ENCODE results near the gene SLC9B2. TPM values are rescaled to one million over a fixed set of nuclear protein-coding genes. Genes with fewer than 3 reads are reported as not detected.

The SLC9B2 gene
- total RNA-seq, 1 experiment from 2014 or later: 7.3 TPM

GRCh38 chr4:103050736-103051436 is 25.7 kb downstream of the SLC9B2 start:
- no peaks in the 10 kb centered on the region for H3K79me1 ChIP-seq (ENCODE audit: insufficient read depth, low read depth, low read length, poor library complexity, severe bottlenecking)
- H4K5ac ChIP-seq (ENCODE audit: insufficient read length, low read depth, low read length): no peak overlapping the region
- no peaks in the 10 kb centered on the region for H3K9me3 ChIP-seq (ENCODE audit: control insufficient read depth, low read depth, low read length)
- H3K79me2 ChIP-seq (ENCODE audit: insufficient read depth, low read length): no peaks in the 10 kb centered on the region
- H3K27me3 Mint-ChIP-seq (ENCODE audit: low read depth): no peaks in the 10 kb centered on the region
- no peaks in the 10 kb centered on the region; a peak in 1 of 7 replicates for H3K36me3 Mint-ChIP-seq (ENCODE audit: insufficient read depth in 1 of 3, low read depth in 3 of 3)
- no peak overlapping the region for H3K4ac ChIP-seq (ENCODE audit: low read depth, low read length)
- no CpG with 5 or more reads among the region's 2 CpGs for WGBS (ENCODE audit: extremely low coverage, insufficient read length, low lambda C conversion rate)
- H3K18ac ChIP-seq (ENCODE audit: insufficient read length, low read depth, low read length): no peak overlapping the region
- H4K8ac ChIP-seq (replicated peaks; ENCODE audit: insufficient read length, low read depth, low read length): no peak overlapping the region
- no peak for TF ChIP-seq CTCF (conservative IDR thresholded peaks at IDR 0.05)
- no peak overlapping the region for H2BK120ac ChIP-seq (ENCODE audit: low read depth, low read length, poor library complexity, severe bottlenecking)
- H3K27ac Mint-ChIP-seq: 0 out of 7 replicates have a peak overlapping the region, but pooled peaks of 1 of the 3 experiments have one; percentile 1
- no peak overlapping the region for H4K91ac ChIP-seq (ENCODE audit: insufficient read length, low read depth, low read length)
- H3K14ac ChIP-seq (ENCODE audit: insufficient read depth, low read length): no peak overlapping the region
- H3K4me2 ChIP-seq (ENCODE audit: insufficient read depth, insufficient read length, low read length): no peak overlapping the region
- H3K23me2 ChIP-seq (ENCODE audit: insufficient read length, low read depth, low read length, poor library complexity, severe bottlenecking): no peaks in the 10 kb centered on the region
- H3K27ac ChIP-seq (ENCODE audit: insufficient read length, low read depth, low read length): no peak overlapping the region
- no peak overlapping the region for H2BK20ac ChIP-seq (ENCODE audit: low read depth, low read length, poor library complexity, severe bottlenecking)
- no peaks in the 10 kb centered on the region for H3K4me1 ChIP-seq (ENCODE audit: insufficient read depth, low read length)
- peaks cover 2 to 5% of the 10 kb centered on the region in 2 experiments for H3K4me1 Mint-ChIP-seq
- no peak for DNase-seq
- H3K9me3 Mint-ChIP-seq: no peaks in the 10 kb centered on the region; a peak in 1 of 5 replicates
- H2BK12ac ChIP-seq (ENCODE audit: insufficient read length, low read depth, low read length): no peak overlapping the region
- H2BK15ac ChIP-seq (ENCODE audit: low read depth, low read length): no peak overlapping the region
- H4K20me1 ChIP-seq (ENCODE audit: control insufficient read depth, insufficient read depth, insufficient read length): no peaks in the 10 kb centered on the region
- no peaks in the 10 kb centered on the region for H3K27me3 ChIP-seq (ENCODE audit: insufficient read depth, low read length)
- H2AK5ac ChIP-seq (ENCODE audit: insufficient read length, low read length): no peak overlapping the region
- no peak overlapping the region for H3K23ac ChIP-seq (ENCODE audit: insufficient read length, low read depth, low read length)
- no peak overlapping the region for H2BK5ac ChIP-seq (ENCODE audit: insufficient read length, low read length)
- no peak overlapping the region for H3K56ac ChIP-seq (ENCODE audit: insufficient read length, low read depth, low read length)
- no peak overlapping the region for H3T11ph ChIP-seq (ENCODE audit: low read length)
- no peak overlapping the region for H2AFZ ChIP-seq (ENCODE audit: low read length)
- H3K9ac ChIP-seq (ENCODE audit: extremely low read depth, insufficient read length, low read length): no peak overlapping the region
- H3K4me3 Mint-ChIP-seq: no peak overlapping the region
